Measurements from ENCODE around the gene SPRR5.

DNA sequence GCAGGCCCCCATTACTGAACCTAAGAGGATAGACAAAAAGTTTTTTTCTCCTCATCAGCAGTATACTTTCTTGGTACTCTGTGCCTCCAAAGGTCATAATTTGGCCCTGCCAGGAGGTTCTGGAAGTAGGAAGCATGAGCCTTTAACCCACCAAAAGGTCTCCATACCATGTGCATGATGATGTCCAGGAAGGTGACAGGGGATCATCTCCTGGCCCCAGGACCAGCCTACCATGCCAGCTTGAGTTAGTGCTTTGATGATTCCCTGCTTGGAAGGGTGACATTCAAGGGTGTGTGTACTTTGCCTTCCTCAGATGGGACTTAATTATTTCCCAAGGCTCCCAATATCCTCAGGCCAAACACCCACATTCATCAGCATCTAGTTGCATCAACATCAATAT lies 30.6 kb downstream of the SPRR5 start:
- no peak for TF ChIP-seq EZH2 (IDR thresholded peaks at IDR 0.05; ENCODE audit: low read length, missing control alignments)
- TF ChIP-seq, protein P1, sequence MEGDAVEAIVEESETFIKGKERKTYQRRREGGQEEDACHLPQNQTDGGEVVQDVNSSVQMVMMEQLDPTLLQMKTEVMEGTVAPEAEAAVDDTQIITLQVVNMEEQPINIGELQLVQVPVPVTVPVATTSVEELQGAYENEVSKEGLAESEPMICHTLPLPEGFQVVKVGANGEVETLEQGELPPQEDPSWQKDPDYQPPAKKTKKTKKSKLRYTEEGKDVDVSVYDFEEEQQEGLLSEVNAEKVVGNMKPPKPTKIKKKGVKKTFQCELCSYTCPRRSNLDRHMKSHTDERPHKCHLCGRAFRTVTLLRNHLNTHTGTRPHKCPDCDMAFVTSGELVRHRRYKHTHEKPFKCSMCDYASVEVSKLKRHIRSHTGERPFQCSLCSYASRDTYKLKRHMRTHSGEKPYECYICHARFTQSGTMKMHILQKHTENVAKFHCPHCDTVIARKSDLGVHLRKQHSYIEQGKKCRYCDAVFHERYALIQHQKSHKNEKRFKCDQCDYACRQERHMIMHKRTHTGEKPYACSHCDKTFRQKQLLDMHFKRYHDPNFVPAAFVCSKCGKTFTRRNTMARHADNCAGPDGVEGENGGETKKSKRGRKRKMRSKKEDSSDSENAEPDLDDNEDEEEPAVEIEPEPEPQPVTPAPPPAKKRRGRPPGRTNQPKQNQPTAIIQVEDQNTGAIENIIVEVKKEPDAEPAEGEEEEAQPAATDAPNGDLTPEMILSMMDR (conservative IDR thresholded peaks at IDR 0.05 in 1 of 2, IDR thresholded peaks at IDR 0.05 in 1 of 2; ENCODE audit: low read depth in 1 of 2, low read length in 2 of 2), result no peak

Data from fibroblast of lung (primary cell).